Ovary (tissue), 3 donors: ENCODE results near the gene SMARCA4.

Experiments
- CTCF ChIP-seq, 3 donors: fragments of 450-650 bp in 2 of 3; fragments of 200-600 bp in 1 of 3; IDR thresholded peaks; one replicate each; pipeline versions ENCODE4 v1.5.1 to v1.8.0; 2016 to 2022; ENCODE audit warnings: antibody characterized with exemption in 3 of 3, mild to moderate bottlenecking in 1 of 3
- EP300 ChIP-seq: sonication (generic); formaldehyde crosslinking; IDR thresholded peaks from one replicate; pipeline ENCODE4 v1.6.1; 2017; ENCODE audit warnings: antibody characterized with exemption
- POLR2A ChIP-seq: fragments of 450-650 bp; IDR thresholded peaks from one replicate; pipeline ENCODE4 v1.6.1; 2017; ENCODE audit warnings: antibody characterized with exemption, mild to moderate bottlenecking, moderate library complexity
- donor health status: DM: no; HTN: no; CAD: no.

- TF ChIP-seq EP300, result no peak
- no peak for TF ChIP-seq CTCF (IDR thresholded peaks at IDR 0.05)
- no peak for TF ChIP-seq POLR2A
Observed at GRCh38 chr19:10988921-10989320, 28.1 kb downstream of the SMARCA4 start.
